ENCODE results near the gene ERGIC1.

ERGIC1 gene

DNA sequence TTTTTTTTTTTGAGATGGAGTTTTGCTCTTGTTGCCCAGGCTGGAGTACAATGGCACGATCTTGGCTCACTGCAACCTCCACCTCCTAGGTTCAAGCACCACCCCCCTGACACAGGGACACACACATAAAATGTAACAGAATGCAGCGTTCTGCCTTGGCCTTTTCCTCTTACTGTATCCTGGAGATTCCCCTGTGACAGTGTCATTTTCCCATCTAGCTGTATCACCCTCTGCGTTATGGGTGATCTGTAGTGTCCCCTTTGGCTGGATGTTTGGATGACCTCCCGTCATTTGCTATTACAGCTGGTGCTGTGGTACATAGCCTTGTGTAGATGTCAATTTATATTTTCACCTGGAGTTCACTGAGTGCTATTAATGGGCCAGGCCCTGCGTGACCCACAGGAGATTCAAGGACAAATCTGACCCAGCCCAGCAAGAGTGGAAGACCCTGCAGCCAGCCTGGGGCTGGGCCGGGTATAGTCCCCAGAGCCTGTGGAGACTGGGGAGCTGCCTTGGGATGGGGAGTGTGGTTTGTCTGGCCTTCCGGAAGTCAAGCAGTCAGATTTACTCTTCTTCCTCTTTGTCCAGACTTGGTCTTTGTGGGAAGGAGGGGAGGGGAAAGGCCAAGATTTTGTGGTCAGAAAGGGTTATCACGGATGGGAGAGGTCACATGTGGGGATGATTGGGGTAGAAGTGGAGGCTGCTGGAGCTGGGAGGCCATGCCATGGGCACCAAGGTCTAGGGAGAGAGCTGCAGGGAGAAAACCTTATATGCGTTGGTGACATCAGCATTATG lies 43.6 kb downstream of the ERGIC1 start:
- no peak for ATAC-seq (replicated peaks; ENCODE audit: extremely low read depth, poor library complexity, severe bottlenecking)
- no peak overlapping the region for H3K27ac Mint-ChIP-seq (ENCODE audit: low read depth)
- DNase-seq (ENCODE audit: low spot score in 2 of 2), result no peak

GRCh38 chr5:172878585-172878932 lies 44.5 kb downstream of the ERGIC1 start:
- DNase-seq (ENCODE audit: low spot score in 2 of 2) (no peak), ATAC-seq (replicated peaks; ENCODE audit: extremely low read depth, poor library complexity, severe bottlenecking) (no peak)
- H3K27ac Mint-ChIP-seq (ENCODE audit: low read depth), result no peak overlapping the region
- H3K27me3 Mint-ChIP-seq, result no peaks in the 10 kb centered on the region
- H3K4me3 Mint-ChIP-seq, result no peak overlapping the region
- peaks cover 3% of the 10 kb centered on the region for H3K36me3 Mint-ChIP-seq (ENCODE audit: insufficient read depth)
- peaks cover 27% of the 10 kb centered on the region for H3K4me1 Mint-ChIP-seq
- no peaks in the 10 kb centered on the region for H3K9me3 Mint-ChIP-seq

More for the DNA sequence above, 43.6 kb downstream of the ERGIC1 start:
- no peak overlapping the region for H3K4me3 Mint-ChIP-seq
- H3K27me3 Mint-ChIP-seq, result no peaks in the 10 kb centered on the region
- H3K4me1 Mint-ChIP-seq, result peaks cover 25% of the 10 kb centered on the region
- peaks cover 3% of the 10 kb centered on the region for H3K36me3 Mint-ChIP-seq (ENCODE audit: insufficient read depth)
- H3K9me3 Mint-ChIP-seq, result no peaks in the 10 kb centered on the region

DNA sequence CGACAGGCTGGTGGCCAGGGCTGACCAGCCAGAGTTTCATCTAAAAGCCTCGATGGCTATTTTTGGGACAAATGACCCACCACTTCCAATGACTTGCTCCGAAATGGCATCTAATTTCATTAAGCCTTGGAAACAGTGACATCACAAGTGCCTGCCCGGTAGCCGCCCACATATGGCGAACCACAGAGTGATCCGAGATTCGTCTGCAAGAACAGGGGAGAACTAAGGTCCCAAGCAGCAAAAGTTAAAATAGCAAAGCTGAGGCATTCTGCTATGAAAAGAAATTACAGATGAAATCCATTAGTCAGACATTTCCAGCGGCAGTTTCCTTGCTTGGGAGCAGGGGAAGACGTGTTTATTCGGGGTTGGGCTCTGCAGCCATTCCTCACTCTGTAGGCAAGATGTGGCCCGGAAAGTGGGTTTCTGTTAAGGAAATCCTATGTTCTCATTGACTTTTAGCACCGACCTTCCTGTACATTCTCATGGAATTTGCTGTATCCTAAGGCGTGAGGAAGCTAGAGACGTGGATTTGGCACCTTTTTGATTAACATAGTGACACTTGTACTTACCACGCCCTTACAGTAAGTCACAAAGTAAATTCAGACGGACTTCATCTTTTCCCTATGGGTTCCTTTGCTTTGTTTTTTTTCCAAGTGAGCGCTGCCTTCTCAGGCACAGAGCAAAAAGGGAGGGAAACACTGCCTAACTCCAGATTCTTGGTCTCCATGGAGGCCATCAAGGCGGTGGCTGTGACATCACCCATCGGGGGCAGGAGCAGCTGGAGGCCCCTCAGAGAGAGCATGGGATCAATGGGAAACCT lies 45.1 kb downstream of the ERGIC1 start:
- ATAC-seq (replicated peaks; ENCODE audit: extremely low read depth, poor library complexity, severe bottlenecking) (no peak), DNase-seq (ENCODE audit: low spot score in 2 of 2) (no peak)
- H3K27me3 Mint-ChIP-seq, result no peaks in the 10 kb centered on the region
- H3K4me1 Mint-ChIP-seq, result peaks cover 27% of the 10 kb centered on the region
- no peak overlapping the region for H3K4me3 Mint-ChIP-seq
- peaks cover 3% of the 10 kb centered on the region for H3K36me3 Mint-ChIP-seq (ENCODE audit: insufficient read depth)
- H3K9me3 Mint-ChIP-seq, result no peaks in the 10 kb centered on the region
- no peak overlapping the region for H3K27ac Mint-ChIP-seq (ENCODE audit: low read depth)

- no peak for DNase-seq (ENCODE audit: low spot score in 2 of 2)
- peaks cover 1% of the 10 kb centered on the region for H3K36me3 Mint-ChIP-seq (ENCODE audit: insufficient read depth)
- peaks cover 32% of the 10 kb centered on the region for H3K4me1 Mint-ChIP-seq
- peak; percentile 43 for ATAC-seq (replicated peaks; ENCODE audit: extremely low read depth, poor library complexity, severe bottlenecking)
- no peak overlapping the region for H3K4me3 Mint-ChIP-seq
- no peaks in the 10 kb centered on the region for H3K9me3 Mint-ChIP-seq
- peak overlapping the region; percentile 20 for H3K27ac Mint-ChIP-seq (ENCODE audit: low read depth)
- no peaks in the 10 kb centered on the region for H3K27me3 Mint-ChIP-seq
Observed at GRCh38 chr5:172881691-172882370, 47.8 kb downstream of the ERGIC1 start.

DNA sequence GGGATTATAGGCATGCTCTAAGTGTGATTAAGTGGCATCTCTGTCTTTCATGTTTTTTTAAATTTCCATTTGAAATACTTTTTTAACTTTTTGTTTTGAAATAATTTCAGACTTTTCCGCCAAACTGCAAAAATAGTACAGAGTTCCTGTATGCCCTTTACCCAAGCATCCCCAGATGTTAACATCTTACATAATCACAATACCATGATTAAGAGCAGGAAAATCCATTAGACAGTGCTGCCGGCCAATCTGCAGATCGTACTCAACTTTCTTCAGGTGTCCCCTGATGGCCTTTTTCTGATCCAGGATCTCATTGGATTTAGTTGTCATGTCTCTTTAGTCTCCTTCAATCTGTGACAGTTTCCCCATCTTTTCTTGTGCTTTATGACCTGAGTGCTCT lies 49.0 kb downstream of the ERGIC1 start:
- no peak overlapping the region for H3K4me3 Mint-ChIP-seq
- H3K27me3 Mint-ChIP-seq, result no peaks in the 10 kb centered on the region
- H3K27ac Mint-ChIP-seq (ENCODE audit: low read depth), result peak overlapping the region; percentile 66

GRCh38 chr5:172885597-172886340 lies 51.7 kb downstream of the ERGIC1 start:
- peaks cover 30% of the 10 kb centered on the region for H3K4me1 Mint-ChIP-seq
- H3K27me3 Mint-ChIP-seq, result no peaks in the 10 kb centered on the region
- no peak for ATAC-seq (replicated peaks; ENCODE audit: extremely low read depth, poor library complexity, severe bottlenecking)
- no peaks in the 10 kb centered on the region for H3K9me3 Mint-ChIP-seq
- H3K27ac Mint-ChIP-seq (ENCODE audit: low read depth), result peak overlapping the region; percentile 27
- no peak overlapping the region for H3K4me3 Mint-ChIP-seq
- H3K36me3 Mint-ChIP-seq (ENCODE audit: insufficient read depth), result peaks cover 7% of the 10 kb centered on the region
- no peak for DNase-seq (ENCODE audit: low spot score in 2 of 2)

More for the DNA sequence above, 49.0 kb downstream of the ERGIC1 start:
- DNase-seq (ENCODE audit: low spot score in 2 of 2) (no peak), ATAC-seq (replicated peaks; ENCODE audit: extremely low read depth, poor library complexity, severe bottlenecking) (no peak)
- peaks cover 31% of the 10 kb centered on the region for H3K4me1 Mint-ChIP-seq
- peaks cover 1% of the 10 kb centered on the region for H3K36me3 Mint-ChIP-seq (ENCODE audit: insufficient read depth)
- no peaks in the 10 kb centered on the region for H3K9me3 Mint-ChIP-seq

- Mint-ChIP-seq H3K27ac (ENCODE audit: low read depth) (peak overlapping the region; percentile 27), H3K36me3 (ENCODE audit: insufficient read depth) (peaks cover 10% of the 10 kb centered on the region)
Observed at GRCh38 chr5:172886476-172886875, 52.4 kb downstream of the ERGIC1 start.

GRCh38 chr5:172886974-172887501 lies 53.0 kb downstream of the ERGIC1 start:
- H3K36me3 Mint-ChIP-seq (ENCODE audit: insufficient read depth), result peaks cover 12% of the 10 kb centered on the region
- H3K4me1 Mint-ChIP-seq, result peaks cover 22% of the 10 kb centered on the region
- DNase-seq (ENCODE audit: low spot score in 2 of 2), result no peak
- no peaks in the 10 kb centered on the region for H3K27me3 Mint-ChIP-seq
- no peak overlapping the region for H3K27ac Mint-ChIP-seq (ENCODE audit: low read depth)
- no peak for ATAC-seq (replicated peaks; ENCODE audit: extremely low read depth, poor library complexity, severe bottlenecking)
- no peak overlapping the region for H3K4me3 Mint-ChIP-seq
- no peaks in the 10 kb centered on the region for H3K9me3 Mint-ChIP-seq

More at GRCh38 chr5:172886476-172886875, 52.4 kb downstream of the ERGIC1 start:
- Mint-ChIP-seq H3K27me3 (no peaks in the 10 kb centered on the region), H3K9me3 (no peaks in the 10 kb centered on the region), H3K4me3 (no peak overlapping the region), H3K4me1 (peaks cover 27% of the 10 kb centered on the region)
- no peak for DNase-seq (ENCODE audit: low spot score in 2 of 2)
- no peak for ATAC-seq (replicated peaks; ENCODE audit: extremely low read depth, poor library complexity, severe bottlenecking)

- ATAC-seq (replicated peaks; ENCODE audit: extremely low read depth, poor library complexity, severe bottlenecking), result no peak
- Mint-ChIP-seq H3K27me3 (no peaks in the 10 kb centered on the region), H3K9me3 (no peaks in the 10 kb centered on the region), H3K4me3 (no peak overlapping the region), H3K36me3 (ENCODE audit: insufficient read depth) (peaks cover 12% of the 10 kb centered on the region), H3K27ac (ENCODE audit: low read depth) (no peak overlapping the region), H3K4me1 (peaks cover 18% of the 10 kb centered on the region)
- DNase-seq (ENCODE audit: low spot score in 2 of 2), result no peak
Observed at GRCh38 chr5:172887692-172888091, 53.6 kb downstream of the ERGIC1 start.

GRCh38 chr5:172890659-172891058 lies 56.6 kb downstream of the ERGIC1 start:
- Mint-ChIP-seq H3K36me3 (ENCODE audit: insufficient read depth) (peaks cover 11% of the 10 kb centered on the region), H3K27me3 (no peaks in the 10 kb centered on the region), H3K4me3 (no peak overlapping the region), H3K27ac (ENCODE audit: low read depth) (no peak overlapping the region), H3K4me1 (peaks cover 18% of the 10 kb centered on the region), H3K9me3 (no peaks in the 10 kb centered on the region)
- DNase-seq (ENCODE audit: low spot score in 2 of 2) (no peak), ATAC-seq (replicated peaks; ENCODE audit: extremely low read depth, poor library complexity, severe bottlenecking) (no peak)

- peaks cover 14% of the 10 kb centered on the region for H3K4me1 Mint-ChIP-seq
- H3K4me3 Mint-ChIP-seq, result no peak overlapping the region
- no peaks in the 10 kb centered on the region for H3K9me3 Mint-ChIP-seq
- no peaks in the 10 kb centered on the region for H3K27me3 Mint-ChIP-seq
- no peak for ATAC-seq (replicated peaks; ENCODE audit: extremely low read depth, poor library complexity, severe bottlenecking)
- H3K36me3 Mint-ChIP-seq (ENCODE audit: insufficient read depth), result peaks cover 11% of the 10 kb centered on the region
- H3K27ac Mint-ChIP-seq (ENCODE audit: low read depth), result no peak overlapping the region
- no peak for DNase-seq (ENCODE audit: low spot score in 2 of 2)
Observed at GRCh38 chr5:172891716-172892421, 57.8 kb downstream of the ERGIC1 start.

All from central memory CD8-positive, alpha-beta T cell (primary cell).